GM12864 (cell line): ENCODE results near the gene WDR91.

Experiments
- DNase-seq: peaks from one replicate; pipeline ENCODE4 v3.0.0-alpha.2; 2011; ENCODE audit warnings: low read depth
- H3K4me3 ChIP-seq: 2 replicates; pipeline ENCODE4 v1.5.1; 2011; ENCODE audit warnings: mild to moderate bottlenecking, low read depth, low read length, control low read depth
- CTCF ChIP-seq: IDR thresholded peaks from 2 replicates; pipeline ENCODE4 v1.5.1; 2011; ENCODE audit warnings: low read depth, mild to moderate bottlenecking, moderate library complexity, low read length, control low read depth, inconsistent platforms; ENCODE audit errors: missing control alignments

Gene WDR91

GRCh38 chr7:135192914-135193536 is 18.3 kb downstream of the WDR91 start:
- H3K4me3 ChIP-seq: no peak overlapping the region
- TF ChIP-seq CTCF: no peak
- no peak for DNase-seq

GRCh38 chr7:135190703-135191102 is 20.6 kb downstream of the WDR91 start:
- H3K4me3 ChIP-seq: no peak overlapping the region
- no peak for TF ChIP-seq CTCF
- no peak for DNase-seq

GRCh38 chr7:135189961-135190360 is 21.4 kb downstream of the WDR91 start:
- DNase-seq: no peak

GRCh38 chr7:135189221-135189662 is 22.1 kb downstream of the WDR91 start:
- H3K4me3 ChIP-seq: no peak overlapping the region
- no peak for TF ChIP-seq CTCF
- DNase-seq: no peak

More at GRCh38 chr7:135189961-135190360, 21.4 kb downstream of the WDR91 start:
- no peak for TF ChIP-seq CTCF
- no peak overlapping the region for H3K4me3 ChIP-seq

- peak overlapping the region; percentile 53 for H3K4me3 ChIP-seq
- no peak for DNase-seq
- no peak for TF ChIP-seq CTCF
Measured at GRCh38 chr7:135188298-135188984, 22.9 kb downstream of the WDR91 start.

GRCh38 chr7:135186841-135187253 is 24.5 kb downstream of the WDR91 start:
- H3K4me3 ChIP-seq: peak overlapping the region; percentile 53
- TF ChIP-seq CTCF: no peak
- no peak for DNase-seq

GRCh38 chr7:135186261-135186540 is 25.1 kb downstream of the WDR91 start:
- peak overlapping the region; percentile 15 for H3K4me3 ChIP-seq
- DNase-seq: no peak
- no peak for TF ChIP-seq CTCF
